T-helper 2 cell treated with Interferon-gamma antibody and Interleukin-4, amounts not matched to agents 5 μg/mL and 100 μg/mL, for 36 hours (primary cell): ENCODE measurements around the gene FKBP1B.

Experiments used
- DNase-seq: peaks from one replicate; pipeline ENCODE4 v3.0.0; 2021; ENCODE audit warnings: low spot score
- H3K27ac Mint-ChIP-seq: one replicate; pipeline ENCODE4 v1.8.0; 2021; ENCODE audit warnings: mild to moderate bottlenecking, mixed read lengths
- H3K27me3 Mint-ChIP-seq: one replicate; pipeline ENCODE4 v1.8.0; 2021; ENCODE audit warnings: low read depth, mixed read lengths
- H3K36me3 Mint-ChIP-seq: one replicate; pipeline ENCODE4 v1.8.0; 2021; ENCODE audit warnings: low read depth, mixed read lengths
- H3K4me1 Mint-ChIP-seq: one replicate; pipeline ENCODE4 v1.8.0; 2021; ENCODE audit warnings: low read depth, mixed read lengths
- H3K4me3 Mint-ChIP-seq: one replicate; pipeline ENCODE4 v1.8.0; 2022; ENCODE audit warnings: mild to moderate bottlenecking, moderate library complexity, mixed read lengths
- H3K9me3 Mint-ChIP-seq: one replicate; pipeline ENCODE4 v1.8.0; 2021; ENCODE audit warnings: mixed read lengths

The FKBP1B gene

DNA sequence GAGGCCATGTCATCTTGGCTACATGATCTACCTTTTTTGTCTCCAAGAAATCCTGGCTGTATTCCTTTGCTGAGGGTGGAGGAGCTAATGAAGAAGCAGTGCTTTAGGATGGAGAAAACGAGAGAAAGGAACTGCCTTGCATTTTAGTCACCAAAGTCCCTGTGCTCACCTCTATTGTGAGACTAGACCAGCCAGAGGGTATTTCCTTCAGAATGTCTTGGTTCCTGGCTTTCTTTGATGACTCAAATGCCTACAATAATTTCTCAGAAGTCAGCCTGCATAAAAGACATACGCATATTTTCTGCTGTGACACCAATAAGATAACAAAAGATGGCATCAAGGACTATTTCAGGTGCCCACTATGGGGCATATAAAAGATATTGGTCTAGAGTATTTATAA lies 15.8 kb downstream of the FKBP1B start:
- H3K9me3 Mint-ChIP-seq, result no peaks in the 10 kb centered on the region
- peaks cover 13% of the 10 kb centered on the region for H3K36me3 Mint-ChIP-seq
- peaks cover 2% of the 10 kb centered on the region for H3K4me1 Mint-ChIP-seq
- H3K4me3 Mint-ChIP-seq, result no peak overlapping the region
- no peak overlapping the region for H3K27ac Mint-ChIP-seq
- H3K27me3 Mint-ChIP-seq, result no peaks in the 10 kb centered on the region
- no peak for DNase-seq

DNA sequence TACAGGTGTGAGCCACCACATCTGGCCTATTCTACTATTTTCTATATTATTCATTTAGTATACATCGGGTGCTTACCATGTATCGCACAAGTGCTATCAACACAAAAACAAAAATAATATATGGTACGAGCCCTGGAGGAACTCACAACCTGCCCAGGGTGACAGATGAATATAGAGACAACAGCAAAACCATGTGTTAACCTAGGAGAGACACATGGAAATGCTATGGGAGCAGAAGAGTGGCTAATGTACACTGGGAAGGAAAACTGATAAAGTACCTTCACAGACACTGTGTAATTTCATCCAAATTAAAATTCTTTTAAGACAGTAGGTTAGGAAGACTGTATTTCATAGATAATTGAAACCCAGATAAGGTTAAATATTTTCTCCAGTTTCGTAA lies 22.7 kb downstream of the FKBP1B start:
- no peak for DNase-seq
- peaks cover 24% of the 10 kb centered on the region for H3K4me1 Mint-ChIP-seq
- H3K9me3 Mint-ChIP-seq, result no peaks in the 10 kb centered on the region
- peaks cover 15% of the 10 kb centered on the region for H3K36me3 Mint-ChIP-seq
- no peak overlapping the region for H3K27ac Mint-ChIP-seq
- no peaks in the 10 kb centered on the region for H3K27me3 Mint-ChIP-seq
- no peak overlapping the region for H3K4me3 Mint-ChIP-seq

DNA sequence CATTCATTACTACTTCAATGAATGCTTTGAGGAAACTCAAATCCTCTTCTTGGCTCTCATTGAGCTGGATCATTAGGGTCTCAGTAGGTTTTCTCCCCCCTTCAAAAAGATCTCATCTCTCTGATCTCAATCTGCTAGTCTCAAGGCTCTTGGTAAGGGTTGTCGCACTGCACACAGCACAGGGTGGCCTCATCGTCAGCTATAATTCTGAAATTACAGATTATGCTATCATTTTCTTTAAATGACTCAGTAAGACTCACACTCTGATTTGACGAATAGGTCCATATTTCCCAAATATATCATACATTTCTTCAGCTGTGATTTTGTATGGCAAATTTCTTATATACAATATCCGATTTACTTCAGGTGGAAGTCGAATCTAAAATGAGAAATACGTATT lies 24.3 kb downstream of the FKBP1B start:
- Mint-ChIP-seq H3K9me3 (no peaks in the 10 kb centered on the region), H3K4me1 (peaks cover 32% of the 10 kb centered on the region), H3K27ac (no peak overlapping the region), H3K27me3 (no peaks in the 10 kb centered on the region), H3K36me3 (peaks cover 9% of the 10 kb centered on the region), H3K4me3 (peak overlapping the region; percentile 13)
- no peak for DNase-seq

DNA sequence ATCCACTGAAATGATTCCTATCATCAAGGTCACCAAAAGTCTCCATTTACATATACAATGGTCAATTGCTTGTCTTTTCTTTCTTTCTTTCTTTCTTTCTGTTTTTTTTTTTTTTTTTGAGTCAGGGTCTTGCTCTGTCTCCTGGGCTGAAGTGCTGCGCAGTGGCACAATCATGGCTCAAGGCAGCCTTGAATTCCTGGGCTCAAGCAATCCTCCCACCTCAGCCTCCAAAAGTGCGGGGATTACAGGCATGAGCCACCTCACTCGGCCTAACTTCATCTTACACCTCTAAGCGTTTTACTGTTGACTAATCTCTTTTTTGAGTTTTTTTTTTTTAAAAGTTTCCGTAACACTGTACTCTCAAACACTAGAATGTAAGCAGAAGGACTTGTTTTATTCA lies 25.7 kb downstream of the FKBP1B start:
- DNase-seq, result no peak
- H3K36me3 Mint-ChIP-seq, result peaks cover 9% of the 10 kb centered on the region

DNA sequence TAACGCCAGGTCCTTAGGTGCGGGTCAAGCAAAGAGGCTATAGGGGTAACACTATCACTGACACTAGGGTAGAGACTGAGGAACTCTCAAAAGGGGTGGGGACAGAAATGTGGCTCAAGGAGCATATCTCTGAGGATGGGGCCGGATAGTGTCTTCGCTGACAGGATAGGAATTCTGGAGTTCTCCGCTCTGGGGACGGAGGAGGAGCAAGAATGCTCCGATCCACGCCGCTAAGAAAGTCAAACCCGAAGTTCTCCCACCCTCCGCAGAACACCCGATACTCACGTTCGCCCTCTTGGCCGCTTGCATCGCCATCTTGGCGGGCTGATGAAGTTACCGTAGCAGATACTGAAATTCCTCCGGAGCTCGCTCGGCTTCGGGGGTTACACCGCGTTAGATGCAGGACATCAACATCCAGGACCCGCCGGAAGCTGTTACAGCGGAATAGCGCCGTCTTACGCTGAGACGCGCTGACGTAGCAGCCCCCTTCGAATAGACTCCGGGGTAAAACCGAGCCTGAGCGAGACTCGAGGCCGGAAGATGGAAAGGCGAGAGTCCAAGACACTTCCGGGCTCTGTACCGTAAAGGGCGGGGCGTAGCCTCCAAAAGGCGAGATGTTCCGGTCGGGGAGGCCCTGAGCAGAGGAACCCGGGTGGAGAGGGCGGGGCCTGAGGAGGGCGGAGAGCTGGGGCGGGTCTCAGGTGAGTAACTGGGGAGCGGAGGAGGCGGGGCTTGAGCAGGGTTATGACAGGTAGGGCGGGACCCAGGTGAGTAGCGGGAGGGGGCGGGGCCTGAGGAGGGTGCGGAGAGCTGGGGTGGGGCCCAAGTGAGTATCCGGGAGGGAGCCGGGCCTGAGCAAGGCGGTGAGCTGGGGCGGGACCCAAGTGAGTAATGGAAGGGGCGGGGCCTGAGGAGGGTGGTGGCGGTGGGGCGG lies 26.6 kb downstream of the FKBP1B start, which contains the start of gene SF3B6:
SF3B6 (minus strand) TSS at position 412 of the 934 bp plus-strand sequence; CDS start at position 315, 97 bp downstream.
- H3K4me1 Mint-ChIP-seq, result peaks cover 30% of the 10 kb centered on the region
- DNase-seq, result peak; percentile 98

More for the DNA sequence above, 25.7 kb downstream of the FKBP1B start:
- peaks cover 30% of the 10 kb centered on the region for H3K4me1 Mint-ChIP-seq
- H3K27me3 Mint-ChIP-seq, result no peaks in the 10 kb centered on the region
- H3K4me3 Mint-ChIP-seq, result peak overlapping the region; percentile 98
- peak overlapping the region; percentile 99 for H3K27ac Mint-ChIP-seq
- no peaks in the 10 kb centered on the region for H3K9me3 Mint-ChIP-seq

DNA sequence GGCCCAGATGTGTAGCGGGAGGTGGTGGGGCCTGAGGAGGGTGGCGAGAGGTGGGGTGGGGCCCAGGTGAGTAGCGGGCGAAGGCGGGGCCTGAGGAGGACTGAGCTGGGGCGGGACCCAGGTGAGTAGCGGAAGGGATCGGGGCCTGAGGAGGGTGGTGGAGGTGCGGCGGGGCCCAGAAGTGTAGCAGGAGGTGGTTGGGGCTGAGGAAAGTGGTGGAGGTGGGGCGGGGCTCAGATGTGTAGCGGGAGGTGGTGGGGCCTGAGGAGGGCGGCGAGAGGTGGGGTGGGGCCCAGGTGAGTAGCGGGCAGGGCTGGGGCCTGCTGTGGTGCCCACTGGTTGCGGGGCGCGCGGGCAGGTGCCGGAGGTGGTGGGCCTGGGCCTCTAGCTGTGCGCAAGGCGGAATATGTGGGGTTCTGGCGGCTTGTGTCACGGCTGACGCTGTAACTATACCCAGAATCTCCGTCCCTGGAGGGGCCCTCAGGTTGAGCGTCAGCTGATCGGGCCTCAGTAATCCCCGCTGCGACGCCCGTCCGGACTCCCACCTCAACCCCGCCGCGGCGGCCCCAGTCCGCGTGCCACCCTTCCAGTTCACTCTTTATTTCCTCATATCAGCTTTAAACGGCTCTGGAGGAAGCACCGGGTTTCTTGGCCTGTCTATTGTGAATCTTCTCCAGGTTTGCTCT lies 27.5 kb downstream of the FKBP1B start:
- no peak for DNase-seq
- no peaks in the 10 kb centered on the region for H3K27me3 Mint-ChIP-seq
- H3K36me3 Mint-ChIP-seq, result peaks cover 12% of the 10 kb centered on the region
- peak overlapping the region; percentile 98 for H3K4me3 Mint-ChIP-seq
- no peaks in the 10 kb centered on the region for H3K9me3 Mint-ChIP-seq
- peak overlapping the region; percentile 99 for H3K27ac Mint-ChIP-seq
- H3K4me1 Mint-ChIP-seq, result peaks cover 30% of the 10 kb centered on the region

More for the DNA sequence above, 26.6 kb downstream of the FKBP1B start, which contains the start of gene SF3B6:
- Mint-ChIP-seq H3K9me3 (no peaks in the 10 kb centered on the region), H3K36me3 (peaks cover 9% of the 10 kb centered on the region), H3K27ac (peak within 1 kb of the TSS; percentile 99), H3K27me3 (no peaks in the 10 kb centered on the region), H3K4me3 (peak within 1 kb of the TSS; percentile 98)

DNA sequence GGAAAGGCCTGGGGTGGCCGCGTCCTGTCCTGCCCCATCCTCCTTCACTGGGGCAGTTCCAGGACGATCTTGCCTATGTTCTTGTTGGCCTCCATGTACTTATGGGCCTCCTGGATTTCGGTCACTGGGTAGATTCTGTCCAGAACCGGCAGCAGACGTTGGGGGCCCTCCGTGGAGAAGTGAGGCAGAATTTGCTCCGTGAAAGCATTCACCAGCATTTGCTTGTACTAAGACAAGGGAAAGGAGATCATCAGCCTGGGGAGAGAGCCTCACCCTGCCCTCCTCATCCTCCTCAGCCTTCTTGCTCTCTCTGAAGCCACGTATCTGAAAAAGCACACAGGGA lies 28.0 kb downstream of the FKBP1B start:
- Mint-ChIP-seq H3K4me1 (peaks cover 26% of the 10 kb centered on the region), H3K4me3 (peak overlapping the region; percentile 98), H3K9me3 (no peaks in the 10 kb centered on the region), H3K36me3 (peaks cover 8% of the 10 kb centered on the region), H3K27ac (peak overlapping the region; percentile 99), H3K27me3 (no peaks in the 10 kb centered on the region)
- DNase-seq, result no peak

DNA sequence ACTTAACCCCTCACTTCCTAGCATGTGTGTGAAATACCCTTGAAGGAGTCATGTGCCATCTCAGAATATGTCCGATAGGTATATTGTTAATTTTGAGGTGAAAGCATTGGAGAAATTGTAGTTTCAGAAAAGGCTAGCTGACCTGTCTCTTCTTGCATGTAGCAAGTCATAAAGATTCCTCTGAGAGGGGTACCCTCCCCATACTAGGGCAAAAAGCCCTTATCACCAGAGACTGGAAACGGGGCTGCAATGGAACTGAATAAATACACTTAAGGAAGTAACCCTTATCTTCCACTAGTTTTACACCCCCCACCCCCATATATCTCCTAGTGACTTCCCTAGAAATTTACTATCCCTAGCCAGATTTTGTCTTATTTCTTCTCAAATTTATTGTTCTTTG lies 28.3 kb downstream of the FKBP1B start:
- DNase-seq, result no peak
- Mint-ChIP-seq H3K27ac (peak overlapping the region; percentile 99), H3K27me3 (no peaks in the 10 kb centered on the region), H3K4me1 (peaks cover 23% of the 10 kb centered on the region), H3K9me3 (no peaks in the 10 kb centered on the region), H3K4me3 (peak overlapping the region; percentile 98), H3K36me3 (peaks cover 7% of the 10 kb centered on the region)

DNA sequence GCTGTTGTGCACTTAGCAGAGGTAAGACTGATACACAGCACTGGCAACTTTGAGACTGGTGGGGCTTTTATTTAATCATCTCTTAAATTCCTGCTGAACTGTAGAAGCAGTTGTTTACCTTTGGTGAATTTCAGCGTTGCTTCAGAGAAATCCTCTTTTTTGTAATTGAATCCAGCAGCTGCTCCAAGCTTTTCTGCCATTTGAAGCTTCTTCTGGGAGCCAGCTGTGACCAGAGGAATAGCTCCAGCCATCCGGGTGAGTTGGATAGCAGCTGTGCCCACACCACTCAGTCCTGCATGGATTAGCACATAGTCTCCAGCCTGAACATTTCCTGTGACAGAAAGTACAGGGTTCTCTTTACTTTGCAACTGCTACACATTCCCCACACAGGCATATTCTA lies 31.2 kb downstream of the FKBP1B start:
- Mint-ChIP-seq H3K27ac (no peak overlapping the region), H3K9me3 (no peaks in the 10 kb centered on the region), H3K27me3 (no peaks in the 10 kb centered on the region), H3K4me1 (peaks cover 15% of the 10 kb centered on the region), H3K36me3 (peaks cover 3% of the 10 kb centered on the region), H3K4me3 (no peak overlapping the region)
- no peak for DNase-seq

DNA sequence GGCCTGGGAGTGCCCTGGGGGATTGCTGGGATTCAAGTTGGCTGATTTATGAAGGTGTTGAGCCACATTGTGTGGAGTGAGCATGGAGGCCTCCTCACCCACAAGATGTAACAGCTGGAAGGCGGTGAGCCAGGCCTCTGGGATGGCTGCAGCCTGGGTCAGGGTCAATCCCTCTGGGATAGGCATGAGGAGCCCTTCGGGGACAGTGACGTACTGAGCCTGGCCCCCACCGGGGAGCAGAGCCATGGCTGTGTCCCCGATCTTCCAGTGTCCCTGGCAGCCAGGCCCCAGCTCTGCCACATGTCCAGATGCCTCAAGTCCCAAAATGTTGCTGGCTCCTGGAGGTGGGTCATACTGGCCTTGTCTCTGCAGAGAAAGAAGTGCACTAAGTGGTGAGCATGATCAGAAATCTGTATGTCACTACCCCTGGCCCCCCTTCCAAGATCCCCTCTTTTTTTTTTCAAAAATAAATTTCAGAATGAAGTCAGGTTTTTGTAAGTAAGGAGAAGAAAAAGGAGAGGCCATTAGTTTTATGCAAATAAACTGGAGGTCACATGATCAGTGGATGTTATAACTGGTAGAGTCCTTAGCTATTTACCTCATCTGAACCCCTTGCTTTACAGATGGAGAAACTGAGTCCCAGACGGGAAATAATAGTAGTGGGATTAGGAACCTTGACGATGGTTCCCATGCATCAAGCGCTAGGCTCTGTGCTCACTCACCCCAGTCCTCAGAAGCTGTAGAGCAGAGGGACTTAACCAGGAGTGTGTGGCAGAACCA lies 33.4 kb downstream of the FKBP1B start:
- no peak overlapping the region for H3K27ac Mint-ChIP-seq
- H3K36me3 Mint-ChIP-seq, result peaks cover 3% of the 10 kb centered on the region
- DNase-seq, result no peak
- no peaks in the 10 kb centered on the region for H3K9me3 Mint-ChIP-seq
- H3K4me3 Mint-ChIP-seq, result peak overlapping the region; percentile 86
- peaks cover 10% of the 10 kb centered on the region for H3K4me1 Mint-ChIP-seq
- no peaks in the 10 kb centered on the region for H3K27me3 Mint-ChIP-seq

DNA sequence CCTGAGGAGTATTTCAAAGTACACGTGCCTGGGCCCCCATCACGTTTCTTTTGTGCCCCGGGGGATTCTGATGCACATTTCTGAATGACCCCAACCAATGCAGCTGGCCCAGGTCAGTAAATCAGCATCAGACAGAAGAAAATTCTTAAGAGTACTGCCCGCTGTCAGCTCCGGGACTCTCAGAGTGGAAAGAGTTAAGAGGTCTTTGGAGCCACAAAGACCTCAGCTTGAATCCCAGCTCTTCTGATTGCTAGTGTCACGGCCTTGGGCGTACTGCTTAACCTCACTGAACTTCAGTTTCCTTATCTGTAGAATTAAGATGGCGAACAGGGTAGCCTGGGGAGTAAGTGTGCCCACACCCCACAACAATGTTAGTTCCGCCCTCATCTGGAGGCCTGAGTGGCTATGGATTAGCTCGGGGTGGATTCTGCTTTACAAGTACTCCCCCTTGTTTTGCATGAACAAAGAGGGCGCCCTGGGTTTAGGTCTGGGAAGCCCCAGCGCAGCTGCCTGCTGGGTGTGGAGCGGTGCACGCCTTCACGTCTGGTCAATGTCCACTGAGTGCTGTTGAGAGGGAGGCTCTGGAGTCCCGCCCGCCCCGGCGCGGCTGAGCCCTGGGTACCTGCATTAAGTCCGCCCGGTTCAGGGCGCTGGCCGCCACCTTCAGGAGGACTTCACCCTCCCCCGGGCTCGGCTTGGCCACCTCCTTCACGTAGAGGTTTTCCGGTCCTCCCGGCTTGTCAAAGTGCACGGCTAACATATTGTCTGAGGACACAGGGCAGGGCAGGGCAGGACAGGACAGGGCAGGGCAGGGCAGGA lies 34.2 kb downstream of the FKBP1B start:
- H3K9me3 Mint-ChIP-seq, result no peaks in the 10 kb centered on the region
- H3K4me1 Mint-ChIP-seq, result peaks cover 8% of the 10 kb centered on the region
- DNase-seq, result no peak
- H3K4me3 Mint-ChIP-seq, result peak overlapping the region; percentile 86
- no peaks in the 10 kb centered on the region for H3K27me3 Mint-ChIP-seq
- H3K27ac Mint-ChIP-seq, result peak overlapping the region; percentile 81
- H3K36me3 Mint-ChIP-seq, result peaks cover 3% of the 10 kb centered on the region

DNA sequence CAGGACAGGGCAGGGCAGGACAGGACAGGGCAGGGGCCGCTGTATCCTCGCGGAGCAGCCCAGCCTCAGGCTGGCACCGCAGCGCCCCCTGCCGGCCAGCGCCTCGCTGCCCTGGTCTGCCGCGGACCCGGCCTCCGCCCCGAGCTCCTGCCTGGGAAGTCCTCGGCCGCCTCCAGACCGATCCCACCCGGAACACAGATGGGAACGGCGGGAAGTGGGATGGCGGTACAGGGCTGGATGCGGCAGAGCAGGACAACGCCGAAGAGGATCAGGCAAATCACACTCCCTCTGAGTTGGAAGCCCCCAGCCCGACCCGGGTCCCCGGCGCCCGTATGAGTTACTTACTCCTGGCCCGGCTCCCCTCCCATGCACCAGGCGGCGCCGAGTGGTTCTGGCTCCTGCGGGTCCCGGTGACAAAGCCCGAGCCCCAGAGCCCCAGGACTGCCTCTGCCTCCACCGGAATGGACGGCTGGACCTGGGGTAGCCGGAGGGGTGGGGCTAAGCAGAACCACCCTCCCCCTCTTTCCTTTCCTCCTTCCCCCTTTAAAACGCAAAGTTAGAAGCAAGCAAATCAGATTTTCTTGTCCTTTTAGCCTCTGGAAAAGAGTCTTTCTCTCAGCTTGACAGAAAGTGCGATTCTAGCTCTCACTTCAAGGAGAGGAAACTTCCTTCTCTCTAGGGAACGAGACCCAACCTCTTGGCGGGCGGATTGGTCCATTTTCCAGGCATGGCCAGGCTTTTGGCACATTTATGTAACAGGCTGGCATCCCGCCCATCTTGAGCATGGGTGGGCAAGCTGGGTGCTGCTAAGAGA lies 35.1 kb downstream of the FKBP1B start, which contains the start of gene TP53I3:
TP53I3 (minus strand) TSS at position 449 of the 814 bp plus-strand sequence. CDS start 508 bp downstream, outside the sequence.
- Mint-ChIP-seq H3K9me3 (no peaks in the 10 kb centered on the region), H3K4me3 (peak within 1 kb of the TSS; percentile 86), H3K36me3 (peaks cover 3% of the 10 kb centered on the region), H3K4me1 (peaks cover 8% of the 10 kb centered on the region), H3K27ac (peak within 1 kb of the TSS; percentile 81), H3K27me3 (no peaks in the 10 kb centered on the region)
- DNase-seq, result peak; percentile 83
